HG02973 (cell line): ENCODE results near the gene USP51.
"Not testable (repeated sequence)": the region's sequence is repeated elsewhere in the genome, so short reads cannot be mapped to it uniquely, and the experiment has no call there.

Experiments used
- ATAC-seq: cut with Tn5 transposase; IDR thresholded peaks from one replicate; pipeline ENCODE4 v1.9.1; 2021; ENCODE audit warnings: moderate library complexity; ENCODE audit not compliant: unreplicated experiment

Gene USP51

DNA sequence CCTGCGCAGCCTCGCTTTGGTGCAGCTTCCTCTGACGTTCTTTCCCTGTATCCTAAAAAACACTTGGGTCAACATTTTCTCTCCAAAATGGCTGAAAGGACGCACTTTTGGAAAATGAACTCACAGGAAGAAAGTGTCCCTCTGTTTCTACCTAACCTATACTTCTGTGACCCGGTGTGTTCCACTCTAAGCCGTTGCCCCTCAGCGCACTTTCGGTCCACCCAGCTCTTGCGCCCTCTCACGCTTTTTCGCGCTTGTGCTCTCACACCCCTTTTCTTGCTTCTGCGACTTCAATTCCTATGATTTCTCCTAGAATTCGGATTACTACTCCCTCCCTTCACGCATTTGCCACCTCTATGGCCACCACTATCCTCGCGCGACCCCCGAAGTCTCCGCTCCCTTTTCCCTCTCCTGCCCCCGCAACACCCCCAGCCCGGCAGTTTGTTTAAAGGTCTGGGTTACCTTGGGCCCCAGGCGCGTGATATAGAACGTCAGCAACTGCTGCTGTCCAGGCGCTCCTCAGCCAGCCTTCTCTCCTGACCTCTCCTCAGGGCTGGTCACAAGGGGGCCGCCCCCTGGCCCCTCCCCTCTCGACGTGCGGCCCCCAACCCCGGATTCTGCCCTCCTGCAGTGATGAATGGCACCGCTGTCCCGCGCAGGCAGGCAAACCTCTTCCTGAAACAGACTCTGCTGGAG lies at the start of gene USP51:
Gene USP51 (minus strand): TSS at position 535 of the 696 bp plus-strand sequence. CDS start 909 bp downstream, outside the sequence.
- ATAC-seq = peak; percentile 61

- no peak for ATAC-seq
Measured at GRCh38 chrX:55524487-55524886, 34.8 kb upstream of the USP51 start.

DNA sequence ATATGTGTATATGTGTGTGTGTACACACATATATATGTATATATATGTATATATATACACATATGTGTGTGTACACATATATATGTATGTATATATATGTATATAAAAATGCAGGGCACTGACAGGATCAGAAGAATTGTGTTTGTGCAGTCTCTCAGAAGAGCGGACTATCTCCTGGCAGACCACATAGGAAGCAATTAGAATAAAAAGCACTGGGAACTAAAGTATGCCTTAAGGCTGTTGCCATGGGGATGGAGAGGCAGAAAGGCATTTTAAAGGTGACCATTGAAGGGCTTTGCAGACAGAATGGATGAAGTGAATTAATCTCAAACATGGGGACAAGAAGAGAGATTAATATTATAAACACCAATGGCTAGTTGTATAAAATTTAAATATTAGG lies 33.7 kb upstream of the USP51 start:
- no peak for ATAC-seq

- ATAC-seq = no peak
Measured at GRCh38 chrX:55522596-55523276, 33.1 kb upstream of the USP51 start.

DNA sequence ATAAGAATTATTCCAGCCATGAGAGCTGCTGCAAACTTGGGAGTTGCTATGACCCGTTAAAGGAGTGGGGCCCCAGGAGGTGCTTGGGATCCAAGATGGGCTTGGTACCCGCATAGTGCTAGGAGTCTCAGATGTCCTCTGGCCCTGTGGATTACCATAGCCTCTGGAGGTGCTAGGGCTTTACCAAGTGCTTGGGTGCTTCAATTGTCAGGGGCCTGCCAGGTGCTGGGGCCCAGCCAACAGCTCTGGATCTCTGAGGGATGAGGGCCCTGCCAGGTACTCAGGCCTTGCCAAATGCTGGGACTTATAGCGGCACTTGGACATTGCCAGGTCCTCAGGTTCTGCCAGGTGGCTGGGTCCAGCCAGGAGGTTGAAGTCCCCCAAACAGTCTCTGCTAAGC lies 32.0 kb upstream of the USP51 start:
- no peak for ATAC-seq

DNA sequence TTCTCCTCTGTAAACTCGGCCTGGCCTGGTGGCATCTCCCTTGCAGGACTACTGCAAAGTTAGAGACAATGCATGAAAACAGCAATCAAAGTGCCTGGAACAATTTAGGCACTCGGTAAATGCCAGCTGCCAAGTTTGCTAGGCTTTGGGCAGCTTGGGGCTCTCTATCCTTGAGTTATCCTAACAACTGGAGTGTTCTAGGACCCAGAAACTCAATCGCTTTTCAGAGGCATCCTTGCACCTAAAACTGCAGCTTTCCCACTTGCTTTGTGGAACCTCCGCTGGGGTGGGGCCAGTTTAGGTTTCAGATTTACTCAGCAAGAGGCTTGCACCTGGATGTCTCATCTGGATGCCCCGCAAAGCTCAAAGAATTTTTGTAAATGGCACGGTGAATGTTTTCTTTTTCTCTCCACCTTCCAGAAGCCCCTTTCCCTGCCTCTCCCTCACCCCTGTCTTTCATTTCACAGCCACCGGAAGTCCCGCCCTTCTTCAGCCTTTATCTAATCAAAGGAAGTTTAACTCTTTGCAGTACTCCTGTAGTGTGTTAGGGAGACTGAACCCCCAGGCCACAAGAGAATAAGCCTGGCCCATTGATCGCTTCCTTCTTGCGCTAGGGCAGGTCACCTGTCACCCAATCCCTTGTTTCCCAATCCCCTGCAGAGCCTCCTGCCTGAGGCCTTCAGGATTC lies 27.3 kb upstream of the USP51 start:
- not testable (repeated sequence) for ATAC-seq

DNA sequence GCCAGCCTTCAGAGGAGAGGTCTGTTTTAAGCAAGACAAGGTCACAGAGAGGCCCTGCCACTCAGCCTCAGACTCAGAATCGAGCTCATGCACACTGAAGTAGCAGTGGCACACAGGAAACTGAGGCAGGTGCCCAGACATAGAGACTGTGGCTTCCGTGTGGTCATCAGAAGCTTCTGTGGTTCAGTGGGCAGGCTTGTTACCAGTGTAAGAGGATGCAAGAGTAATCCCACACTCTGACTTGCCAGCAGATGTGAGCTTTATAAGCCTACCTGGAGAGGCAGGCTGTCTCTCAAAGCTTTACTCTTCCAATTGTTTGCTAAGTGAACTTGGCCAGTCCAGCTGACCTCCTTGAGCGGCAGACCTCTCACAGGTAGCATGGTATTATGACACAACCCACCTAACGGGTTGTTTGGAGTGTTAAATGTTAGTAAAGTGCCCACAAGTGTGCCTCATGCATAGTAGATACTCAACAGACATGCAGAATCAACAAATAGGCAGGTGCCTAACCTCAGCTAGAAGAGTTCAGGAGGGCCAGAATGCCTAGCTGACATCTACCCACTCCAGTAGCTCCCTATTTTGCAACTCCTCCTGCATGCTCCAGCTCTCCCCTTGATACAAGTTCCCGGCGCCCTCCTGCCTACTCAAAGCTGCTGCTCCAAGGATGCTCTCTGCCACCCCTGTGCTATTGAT lies 23.5 kb upstream of the USP51 start:
- not testable (repeated sequence) for ATAC-seq

GRCh38 chrX:55508410-55509152 lies 18.9 kb upstream of the USP51 start:
- ATAC-seq = not testable (repeated sequence)

DNA sequence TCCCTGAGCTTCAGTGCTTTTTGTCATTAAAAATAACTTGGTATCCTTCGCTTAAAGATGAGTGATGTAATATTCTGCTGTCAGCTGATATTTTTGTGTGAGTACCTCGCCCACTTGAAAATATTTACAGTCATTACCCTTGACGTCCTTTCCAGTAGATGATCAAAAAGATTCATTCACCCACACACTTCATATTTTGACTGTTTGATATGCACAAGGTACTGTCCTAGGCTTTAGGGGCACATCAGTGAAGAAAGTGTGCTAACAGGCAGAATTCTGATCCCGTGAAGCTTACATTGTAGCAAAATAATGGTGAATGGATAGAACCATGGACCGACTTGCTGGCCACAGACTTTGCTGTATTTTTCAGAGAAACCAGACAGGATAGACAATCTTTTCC lies 18.1 kb upstream of the USP51 start:
- not testable (repeated sequence) for ATAC-seq

- ATAC-seq = not testable (repeated sequence)
Measured at GRCh38 chrX:55507010-55507409, 17.4 kb upstream of the USP51 start.

GRCh38 chrX:55490974-55491373 lies 1.3 kb upstream of the USP51 start:
- ATAC-seq = no peak

DNA sequence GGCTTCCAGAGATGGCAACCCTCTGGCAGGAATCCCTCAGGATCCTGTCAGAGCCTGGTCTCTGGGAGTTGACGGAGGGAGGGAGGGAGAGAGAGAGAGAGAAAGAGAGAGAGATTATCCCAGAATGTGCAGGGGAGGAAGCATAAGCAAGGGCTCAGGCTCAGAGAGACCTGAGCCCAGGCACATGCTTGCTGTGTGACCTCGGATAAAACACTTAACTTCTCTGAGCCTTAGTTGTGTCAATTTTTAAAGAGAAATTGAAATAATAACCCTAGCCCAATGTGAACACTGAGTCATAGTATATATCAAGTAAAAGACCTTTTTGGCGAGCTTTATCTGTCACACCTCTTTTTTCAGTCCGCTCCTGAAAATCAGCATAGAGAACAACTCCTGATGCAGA lies 473 bp upstream of the USP51 start:
- ATAC-seq = no peak

DNA sequence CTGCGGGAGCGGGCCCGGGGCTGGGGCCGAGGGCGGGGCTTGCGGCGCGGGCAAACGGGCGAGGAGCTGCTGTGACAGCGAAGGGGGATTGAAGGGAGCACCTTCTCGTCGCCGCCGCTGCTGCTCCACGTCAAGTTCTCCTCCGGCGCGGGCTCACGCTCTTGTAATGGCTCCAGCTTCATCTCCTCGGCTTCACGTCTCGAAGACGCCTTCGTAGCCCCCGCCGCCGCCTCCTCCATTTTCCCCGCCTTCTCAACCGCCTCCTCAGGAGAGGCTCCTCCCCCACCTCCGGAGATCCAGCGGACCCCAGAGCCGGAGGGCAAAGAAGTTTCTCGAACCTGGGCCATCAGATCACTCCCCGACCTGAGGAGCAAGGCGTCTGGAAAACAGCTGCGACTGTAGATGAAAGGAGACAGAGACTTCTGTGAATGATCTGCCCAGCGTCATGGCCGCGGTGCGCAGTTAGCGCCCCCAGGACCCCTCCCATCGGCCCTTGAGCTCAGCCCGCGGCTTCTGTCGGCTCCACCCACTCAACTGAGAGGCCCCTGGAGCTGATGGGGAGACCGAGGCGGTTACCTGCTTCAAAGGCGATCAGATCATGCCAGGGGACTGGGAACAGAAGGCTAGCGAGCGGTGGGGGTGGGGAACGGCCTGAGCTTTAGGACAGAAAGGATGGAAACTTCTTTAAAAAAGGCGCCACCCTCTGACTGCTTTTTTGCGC lies 895 bp downstream of the USP51 start:
- peak; percentile 41 for ATAC-seq

- peak; percentile 7 for ATAC-seq
Measured at GRCh38 chrX:55488006-55488592, 1.5 kb downstream of the USP51 start.

DNA sequence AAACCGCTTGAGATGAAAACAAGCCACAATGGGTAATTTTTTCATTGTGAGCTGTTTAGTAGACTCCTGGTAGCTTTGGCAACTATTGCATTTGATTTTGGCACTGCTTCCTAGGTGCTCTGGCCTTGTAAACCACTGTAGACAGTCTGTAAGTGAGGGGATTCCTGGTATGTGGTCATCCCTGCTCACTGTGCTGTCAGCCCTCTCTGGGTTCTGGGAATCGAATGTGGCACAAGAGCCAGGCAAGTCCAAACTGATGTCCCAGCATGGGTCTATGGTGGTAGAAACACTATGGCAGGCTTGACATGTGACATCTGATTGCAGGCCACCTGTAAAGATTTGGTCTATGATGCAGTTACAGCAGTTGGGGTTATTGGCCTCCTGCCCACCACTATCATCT lies 2.5 kb downstream of the USP51 start:
- no peak for ATAC-seq

DNA sequence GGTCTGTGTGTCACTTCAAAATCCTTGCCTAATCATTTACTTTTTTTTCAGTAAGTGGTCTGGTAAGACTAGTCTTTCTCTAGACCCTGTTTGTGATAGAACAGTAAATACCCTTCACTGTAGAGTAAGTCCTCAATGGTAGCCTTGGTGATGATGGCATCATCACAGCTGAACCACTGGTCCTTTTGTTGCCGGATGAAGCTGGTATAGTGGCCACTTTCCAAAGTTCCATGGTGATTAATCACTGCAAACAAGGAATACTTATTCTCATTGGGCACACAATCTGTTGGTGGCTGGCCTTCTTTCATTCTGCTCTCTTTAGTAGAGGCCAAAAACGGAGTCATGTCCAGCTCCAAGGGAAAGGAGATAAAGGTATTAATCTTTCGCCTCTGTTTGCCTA lies 2.9 kb downstream of the USP51 start:
- ATAC-seq = no peak

- ATAC-seq = no peak
Measured at GRCh38 chrX:55484948-55485347, 4.7 kb downstream of the USP51 start.

DNA sequence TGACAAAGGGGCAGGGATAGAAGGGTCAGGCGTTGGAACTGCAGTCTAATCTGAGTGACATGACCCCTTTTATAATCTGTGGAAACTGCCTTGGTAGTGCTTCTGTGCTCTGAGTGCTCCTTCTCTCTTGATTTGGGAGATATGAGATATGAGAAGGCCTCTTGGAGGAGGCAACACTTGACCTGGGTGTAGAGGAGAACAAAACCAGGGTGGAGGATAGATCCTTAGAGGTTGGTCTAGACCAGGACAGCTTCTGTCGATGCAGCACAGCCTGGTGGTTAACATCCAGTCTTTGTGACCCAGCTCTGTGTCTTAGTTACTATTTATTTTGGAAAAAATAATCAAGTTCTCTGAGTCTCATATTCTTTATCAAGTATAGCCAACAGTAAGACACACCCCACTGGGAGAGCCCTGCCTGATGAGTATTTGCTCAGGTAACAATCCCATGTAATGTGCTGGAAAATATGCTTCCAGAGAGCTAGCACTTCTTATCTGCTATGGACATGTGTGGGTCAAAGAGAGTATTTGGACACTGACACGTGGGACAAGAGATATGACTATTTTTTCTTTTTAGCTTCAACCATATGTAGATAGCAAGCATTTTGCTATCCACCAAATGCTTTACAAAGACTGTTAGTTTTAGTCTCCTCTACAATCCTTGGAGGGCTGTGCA lies 9.1 kb downstream of the USP51 start:
- no peak for ATAC-seq

DNA sequence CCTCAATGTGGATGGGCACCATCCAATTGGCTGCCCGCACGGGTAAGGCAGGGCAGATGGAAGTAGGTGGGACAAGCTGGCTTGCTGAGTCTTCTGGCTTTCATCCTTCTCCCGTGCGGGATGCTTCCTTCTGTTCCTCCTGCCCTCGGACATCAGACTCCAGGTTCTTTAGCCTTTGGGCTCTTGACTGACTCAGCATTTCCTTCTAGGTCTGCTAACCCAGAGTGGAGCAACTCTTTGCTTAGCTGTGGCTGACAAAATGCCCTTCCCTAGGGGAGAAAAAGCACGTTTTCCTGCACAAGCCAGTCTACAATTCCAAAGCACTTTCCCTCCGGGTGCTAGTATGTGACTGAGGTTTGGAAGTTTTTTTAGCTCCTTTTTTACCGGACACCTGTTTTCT lies 9.7 kb downstream of the USP51 start:
- not testable (repeated sequence) for ATAC-seq
